Measurements from ENCODE around the gene ATG7. TPM values are rescaled to one million over a fixed set of nuclear protein-coding genes. Genes with fewer than 3 reads are reported as not detected.
"Not testable (repeated sequence)": the region's sequence is repeated elsewhere in the genome, so short reads cannot be mapped to it uniquely, and the experiment has no call there.

Gene ATG7
- total RNA-seq, 1 experiment from 2014 or later: 56.1 TPM

GRCh38 chr3:11510356-11510755 lies 238.2 kb downstream of the ATG7 start:
- DNase-seq: no peak
- H3K4me1 ChIP-seq (replicated peaks; ENCODE audit: insufficient read depth): peaks cover 11% of the 10 kb centered on the region
- ChIA-PET POLR2A (ENCODE audit: unreplicated experiment) (no interaction called here), CTCF (no interaction called here)
- BruUV-seq (replicated peaks): no TSS peak
- no peaks in the 10 kb centered on the region for H3K9me2 ChIP-seq (ENCODE audit: insufficient read depth)
- H3K4me3 ChIP-seq: no peak overlapping the region
- H3F3A ChIP-seq (ENCODE audit: insufficient read depth, low read depth): no peaks in the 10 kb centered on the region; the same call in 1 of the 2 replicates
- no peak overlapping the region for H2AFZ ChIP-seq
- no peaks in the 10 kb centered on the region for H4K20me1 ChIP-seq (ENCODE audit: insufficient read depth)
- H3K4me2 ChIP-seq: no peak overlapping the region
- TF ChIP-seq EZH2 (IDR thresholded peaks at IDR 0.05; ENCODE audit: low read depth): no peak
- TF ChIP-seq, protein P1, sequence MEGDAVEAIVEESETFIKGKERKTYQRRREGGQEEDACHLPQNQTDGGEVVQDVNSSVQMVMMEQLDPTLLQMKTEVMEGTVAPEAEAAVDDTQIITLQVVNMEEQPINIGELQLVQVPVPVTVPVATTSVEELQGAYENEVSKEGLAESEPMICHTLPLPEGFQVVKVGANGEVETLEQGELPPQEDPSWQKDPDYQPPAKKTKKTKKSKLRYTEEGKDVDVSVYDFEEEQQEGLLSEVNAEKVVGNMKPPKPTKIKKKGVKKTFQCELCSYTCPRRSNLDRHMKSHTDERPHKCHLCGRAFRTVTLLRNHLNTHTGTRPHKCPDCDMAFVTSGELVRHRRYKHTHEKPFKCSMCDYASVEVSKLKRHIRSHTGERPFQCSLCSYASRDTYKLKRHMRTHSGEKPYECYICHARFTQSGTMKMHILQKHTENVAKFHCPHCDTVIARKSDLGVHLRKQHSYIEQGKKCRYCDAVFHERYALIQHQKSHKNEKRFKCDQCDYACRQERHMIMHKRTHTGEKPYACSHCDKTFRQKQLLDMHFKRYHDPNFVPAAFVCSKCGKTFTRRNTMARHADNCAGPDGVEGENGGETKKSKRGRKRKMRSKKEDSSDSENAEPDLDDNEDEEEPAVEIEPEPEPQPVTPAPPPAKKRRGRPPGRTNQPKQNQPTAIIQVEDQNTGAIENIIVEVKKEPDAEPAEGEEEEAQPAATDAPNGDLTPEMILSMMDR (conservative IDR thresholded peaks at IDR 0.05): no peak
- intact Hi-C loops (cut with micrococcal nuclease; ENCODE audit: unreplicated experiment): no loop called here
- H3K27me3 ChIP-seq (ENCODE audit: insufficient read depth, low read depth): no peaks in the 10 kb centered on the region
- H3K9me3 ChIP-seq (ENCODE audit: insufficient read depth, low read depth): no peaks in the 10 kb centered on the region
- H3K36me3 ChIP-seq (ENCODE audit: low read depth): no peaks in the 10 kb centered on the region
- H3K79me2 ChIP-seq (ENCODE audit: low read depth): no peaks in the 10 kb centered on the region
- H3K27ac ChIP-seq: no peak overlapping the region

DNA sequence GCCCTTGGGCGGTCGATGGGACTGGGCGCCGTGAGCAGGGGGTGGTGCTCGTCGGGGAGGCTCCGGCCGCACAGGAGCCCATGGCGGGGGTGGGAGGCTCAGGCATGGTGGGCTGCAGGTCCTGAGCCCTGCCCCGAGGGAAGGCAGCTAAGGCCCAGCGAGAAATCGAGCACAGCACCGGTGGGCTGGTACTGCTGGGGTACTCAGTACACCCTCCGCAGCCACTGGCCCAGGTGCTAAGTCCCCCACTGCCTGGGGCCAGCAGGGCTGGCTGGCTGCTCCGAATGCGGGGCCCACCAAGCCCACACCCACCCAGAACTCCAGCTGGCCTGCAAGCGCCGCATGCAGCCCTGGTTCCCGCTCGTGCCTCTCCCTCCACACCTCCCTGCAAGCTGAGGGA lies 239.4 kb downstream of the ATG7 start:
- H3K4me3 ChIP-seq; H3K9me2 ChIP-seq (ENCODE audit: insufficient read depth); H3K27ac ChIP-seq; H3K9me3 ChIP-seq (ENCODE audit: insufficient read depth, low read depth); H3K79me2 ChIP-seq (ENCODE audit: low read depth); H4K20me1 ChIP-seq (ENCODE audit: insufficient read depth); POLR2A ChIA-PET (ENCODE audit: unreplicated experiment); H3K27me3 ChIP-seq (ENCODE audit: insufficient read depth, low read depth); H3K36me3 ChIP-seq (ENCODE audit: low read depth); BruUV-seq (replicated peaks); H3K4me2 ChIP-seq; H2AFZ ChIP-seq; H3F3A ChIP-seq (ENCODE audit: insufficient read depth, low read depth); DNase-seq; intact Hi-C loops (cut with micrococcal nuclease; ENCODE audit: unreplicated experiment): not testable (repeated sequence)
- H3K4me1 ChIP-seq (replicated peaks; ENCODE audit: insufficient read depth): peaks cover 11% of the 10 kb centered on the region
- CTCF ChIA-PET: interaction anchor here (0.6 kb wide), 1 partner anchor 27 kb away, joined by 4 read pairs; no protein-coding TSS in a partner anchor

GRCh38 chr3:11513125-11513816 lies 241.1 kb downstream of the ATG7 start:
- H3K27me3 ChIP-seq (ENCODE audit: insufficient read depth, low read depth); H3K4me2 ChIP-seq; intact Hi-C loops (cut with micrococcal nuclease; ENCODE audit: unreplicated experiment); H3K4me3 ChIP-seq; DNase-seq; BruUV-seq (replicated peaks); H4K20me1 ChIP-seq (ENCODE audit: insufficient read depth); H3K27ac ChIP-seq; H3K36me3 ChIP-seq (ENCODE audit: low read depth); POLR2A ChIA-PET (ENCODE audit: unreplicated experiment); H3K9me3 ChIP-seq (ENCODE audit: insufficient read depth, low read depth); H3F3A ChIP-seq (ENCODE audit: insufficient read depth, low read depth); H3K9me2 ChIP-seq (ENCODE audit: insufficient read depth); H2AFZ ChIP-seq; H3K79me2 ChIP-seq (ENCODE audit: low read depth): not testable (repeated sequence)
- CTCF ChIA-PET: interaction anchor here (0.6 kb wide), 1 partner anchor 224 kb away, joined by 3 read pairs; no protein-coding TSS in a partner anchor
- H3K4me1 ChIP-seq (replicated peaks; ENCODE audit: insufficient read depth): peaks cover 11% of the 10 kb centered on the region

DNA sequence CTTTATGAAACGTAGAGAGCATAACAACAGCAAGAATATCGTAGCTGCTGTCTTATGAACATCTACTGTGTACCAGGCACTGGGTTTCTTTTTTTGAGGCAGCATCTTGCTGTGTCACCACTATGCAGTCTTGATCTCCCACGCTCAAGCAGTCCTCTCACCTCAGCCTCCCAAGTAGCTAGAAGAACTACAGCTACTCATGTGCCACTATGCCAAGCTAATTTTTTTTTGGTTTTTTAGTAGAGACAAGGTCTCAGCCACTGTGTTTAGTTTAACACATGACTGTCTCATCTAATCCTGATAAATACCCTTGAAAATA lies 241.6 kb downstream of the ATG7 start:
- Histone ChIP-seq H3F3A (ENCODE audit: insufficient read depth, low read depth) (no peaks in the 10 kb centered on the region; the same call in 1 of the 2 replicates), H3K9me3 (ENCODE audit: insufficient read depth, low read depth) (no peaks in the 10 kb centered on the region), H3K4me1 (replicated peaks; ENCODE audit: insufficient read depth) (peaks cover 11% of the 10 kb centered on the region), H2AFZ (no peak overlapping the region), H3K27me3 (ENCODE audit: insufficient read depth, low read depth) (no peaks in the 10 kb centered on the region), H3K36me3 (ENCODE audit: low read depth) (no peaks in the 10 kb centered on the region), H3K9me2 (ENCODE audit: insufficient read depth) (no peaks in the 10 kb centered on the region), H3K27ac (no peak overlapping the region), H3K4me2 (no peak overlapping the region), H3K79me2 (ENCODE audit: low read depth) (no peaks in the 10 kb centered on the region), H3K4me3 (no peak overlapping the region), H4K20me1 (ENCODE audit: insufficient read depth) (no peaks in the 10 kb centered on the region)
- ChIA-PET CTCF (interaction anchor here (0.6 kb wide), 1 partner anchor 224 kb away, joined by 3 read pairs; no protein-coding TSS in a partner anchor), POLR2A (ENCODE audit: unreplicated experiment) (no interaction called here)
- BruUV-seq (replicated peaks): no TSS peak
- DNase-seq: no peak
- TF ChIP-seq, protein P1 (conservative IDR thresholded peaks at IDR 0.05): no peak
- TF ChIP-seq EZH2 (IDR thresholded peaks at IDR 0.05; ENCODE audit: low read depth): no peak
- intact Hi-C loops (cut with micrococcal nuclease; ENCODE audit: unreplicated experiment): no loop called here

Data from PC-9 (cell line).